SK-N-SH (cell line): Measurements from ENCODE around the gene RELN. TPM values are rescaled to one million over a fixed set of nuclear protein-coding genes. Genes with fewer than 3 reads are reported as not detected.

Experiments used
- CTCF ChIA-PET: fragments of 300-600, 350-600 bp; formaldehyde crosslinking; extraction: SDS; loops from one replicate; lab custom pipeline; 2021; lab: Yijun Ruan, JAX
- POLR2A ChIA-PET: fragments of 350-600 bp; sonication (Branson Sonifier 250); formaldehyde crosslinking; extraction: SDS; loops from one replicate; lab custom pipeline; 2020; ENCODE audit warnings: antibody characterized with exemption, inconsistent platforms; lab: Yijun Ruan, JAX
- DNase-seq: peaks from one replicate; pipeline ENCODE4 v3.0.0; 2012
- H2AFZ ChIP-seq: fragments of 200-600 bp; sonication (generic); 2 replicates; pipeline ENCODE4 v1.8.1; 2016; ENCODE audit warnings: antibody characterized with exemption, mild to moderate bottlenecking, low read depth
- H3F3A ChIP-seq: fragments of 200-600 bp; sonication (generic); replicated peaks from 2 replicates; pipeline ENCODE3; 2016; ENCODE audit warnings: antibody characterized with exemption, mild to moderate bottlenecking; ENCODE audit not compliant: insufficient read depth
- H3K27ac ChIP-seq, 2 experiments: fragments of 200-500 bp in 1 of 2; fragments of 200-600 bp in 1 of 2; sonication (Bioruptor generic) in 1 of 2; sonication (generic), shearing (Covaris generic) in 1 of 2; 2 replicates each; pipeline versions ENCODE4 v1.5.1 to v1.6.1; 2014 to 2016; ENCODE audit warnings: low read depth in 2 of 2, inconsistent platforms in 1 of 2, low read length in 1 of 2, mild to moderate bottlenecking in 1 of 2, mixed read lengths in 1 of 2
- H3K27me3 ChIP-seq: fragments of 200-600 bp; sonication (generic), shearing (Covaris generic); 2 replicates; pipeline ENCODE4 v1.6.1; 2016; ENCODE audit warnings: mixed run types; ENCODE audit not compliant: insufficient read depth
- H3K36me3 ChIP-seq, 2 experiments: fragments of 200-500 bp in 1 of 2; fragments of 200-600 bp in 1 of 2; sonication (Bioruptor generic) in 1 of 2; sonication (generic) in 1 of 2; replicated peaks in 1 of 2; 2 replicates each; pipeline versions ENCODE3 to v1.5.1; 2014 to 2016; ENCODE audit warnings: low read length in 1 of 2, mild to moderate bottlenecking in 1 of 2; ENCODE audit not compliant: insufficient read depth in 2 of 2, control insufficient read depth in 1 of 2
- H3K4me1 ChIP-seq, 2 experiments: fragments of 200-500 bp in 1 of 2; fragments of 200-600 bp in 1 of 2; sonication (Bioruptor generic) in 1 of 2; sonication (generic), shearing (Covaris generic) in 1 of 2; 2 replicates each; pipeline versions ENCODE4 v1.5.1 to v1.6.1; 2014 to 2016; ENCODE audit warnings: low read depth in 1 of 2, low read length in 1 of 2, mixed run types in 1 of 2; ENCODE audit not compliant: insufficient read depth in 2 of 2, control insufficient read depth in 1 of 2
- H3K4me2 ChIP-seq: fragments of 200-600 bp; sonication (generic), shearing (Covaris generic); 2 replicates; pipeline ENCODE4 v1.6.1; 2017; ENCODE audit warnings: mixed run types
- H3K4me3 ChIP-seq, 2 experiments: fragments of 200-500 bp in 1 of 2; fragments of 200-600 bp in 1 of 2; sonication (Bioruptor generic) in 1 of 2; sonication (generic), shearing (Covaris generic) in 1 of 2; 2 replicates each; pipeline versions ENCODE4 v1.5.1 to v1.8.1; 2014 to 2016; ENCODE audit warnings: low read depth in 2 of 2, inconsistent platforms in 1 of 2, low read length in 1 of 2, mild to moderate bottlenecking in 1 of 2, mixed read lengths in 1 of 2, moderate library complexity in 1 of 2
- H3K79me2 ChIP-seq: fragments of 200-600 bp; sonication (generic); 2 replicates; pipeline ENCODE4 v1.8.1; 2017; ENCODE audit warnings: mild to moderate bottlenecking; ENCODE audit not compliant: insufficient read depth
- H3K9ac ChIP-seq: fragments of 200-600 bp; sonication (generic); 2 replicates; pipeline ENCODE4 v1.6.1; 2017; ENCODE audit warnings: mixed run types
- H3K9me2 ChIP-seq: fragments of 200-600 bp; sonication (generic); 2 replicates; pipeline ENCODE4 v1.6.1; 2017; ENCODE audit warnings: mixed run types
- H3K9me3 ChIP-seq: fragments of 200-600 bp; sonication (generic); 2 replicates; pipeline ENCODE4 v1.6.1; 2017; ENCODE audit warnings: mixed run types, mild to moderate bottlenecking, moderate library complexity
- H4K20me1 ChIP-seq: fragments of 200-600 bp; sonication (generic); 2 replicates; pipeline ENCODE4 v1.6.1; 2017; ENCODE audit warnings: mild to moderate bottlenecking, mixed run types; ENCODE audit not compliant: insufficient read depth
- CHD2 ChIP-seq: fragments of 150-350 bp; IDR thresholded peaks from 2 replicates; pipeline ENCODE4 v1.6.1; 2018; ENCODE audit warnings: low read length; ENCODE audit not compliant: partially characterized antibody
- ELF1 ChIP-seq: IDR thresholded peaks from 2 replicates; pipeline ENCODE4 v1.4.0; 2012
- EP300 ChIP-seq, 2 experiments: IDR thresholded peaks; 2 replicates each; pipeline versions ENCODE4 v1.4.0 to v1.6.1; 2012; ENCODE audit warnings: borderline replicate concordance in 1 of 2, low read depth in 1 of 2, low read length in 1 of 2
- EZH2phosphoT487 ChIP-seq: fragments of 200-600 bp; sonication (generic); IDR thresholded peaks from 2 replicates; pipeline ENCODE4 v1.6.1; 2017; ENCODE audit warnings: low read depth, mixed run types, mild to moderate bottlenecking, antibody characterized with exemption, moderate library complexity, borderline replicate concordance
- FOSL2 ChIP-seq: IDR thresholded peaks from 2 replicates; pipeline ENCODE4 v1.4.0; 2012; ENCODE audit warnings: low read depth, mild to moderate bottlenecking, moderate library complexity, borderline replicate concordance
- FOXJ3 ChIP-seq: sonication (generic); formaldehyde crosslinking; IDR thresholded peaks from 2 replicates; pipeline ENCODE4 v1.5.1; 2020; ENCODE audit warnings: mild to moderate bottlenecking, missing genetic modification reagents
- FOXM1 ChIP-seq: IDR thresholded peaks from 2 replicates; pipeline ENCODE4 v1.4.0; 2012; ENCODE audit warnings: low read depth, mild to moderate bottlenecking
- GATA2 ChIP-seq: sonication (generic); formaldehyde crosslinking; IDR thresholded peaks from 2 replicates; pipeline ENCODE4 v1.5.0; 2020; ENCODE audit warnings: mild to moderate bottlenecking, missing genetic modification reagents
- MAX ChIP-seq: IDR thresholded peaks from 2 replicates; pipeline ENCODE4 v1.4.0; 2012; ENCODE audit warnings: low read depth
- MXI1 ChIP-seq: IDR thresholded peaks from 2 replicates; pipeline ENCODE4 v1.6.1; 2012; ENCODE audit warnings: mild to moderate bottlenecking, low read depth, low read length, improper control_type of control experiment
- NFIC ChIP-seq: IDR thresholded peaks from 2 replicates; pipeline ENCODE4 v1.4.0; 2012; ENCODE audit warnings: borderline replicate concordance
- RCOR1 ChIP-seq: fragments of 150-350 bp; IDR thresholded peaks from 2 replicates; pipeline ENCODE4 v1.6.1; 2017; ENCODE audit warnings: antibody characterized with exemption, low read length
- RXRA ChIP-seq: IDR thresholded peaks from 2 replicates; pipeline ENCODE4 v1.4.0; 2012; ENCODE audit warnings: low read depth, mild to moderate bottlenecking, borderline replicate concordance
- SIN3A ChIP-seq: IDR thresholded peaks from 2 replicates; pipeline ENCODE4 v1.6.1; 2012; ENCODE audit warnings: low read depth, mild to moderate bottlenecking, low read length, moderate library complexity, borderline replicate concordance
- TCF12 ChIP-seq: IDR thresholded peaks from 2 replicates; pipeline ENCODE4 v1.4.0; 2012
- TEAD4 ChIP-seq: IDR thresholded peaks from 2 replicates; pipeline ENCODE4 v1.4.0; 2012; ENCODE audit warnings: mild to moderate bottlenecking, borderline replicate concordance; ENCODE audit not compliant: insufficient read depth
- USF1 ChIP-seq: IDR thresholded peaks from 2 replicates; pipeline ENCODE4 v1.4.0; 2012; ENCODE audit warnings: low read depth, borderline replicate concordance
- USF2 ChIP-seq: fragments of 150-350 bp; IDR thresholded peaks from 2 replicates; pipeline ENCODE4 v1.6.1; 2017; ENCODE audit warnings: antibody characterized with exemption, low read length, low read depth, borderline replicate concordance
- YY1 ChIP-seq: IDR thresholded peaks from 2 replicates; pipeline ENCODE4 v1.4.0; 2012; ENCODE audit warnings: low read depth, mild to moderate bottlenecking
- ZBTB33 ChIP-seq: IDR thresholded peaks from 2 replicates; pipeline ENCODE4 v1.4.0; 2012; ENCODE audit warnings: low read depth, borderline replicate concordance
- WGBS: methylation state at CpG from one replicate; pipeline ENCODE4 v1.1.6; 2017; ENCODE audit warnings: low lambda C conversion rate; 5-methylcytosine and 5-hydroxymethylcytosine counted together
- polyA plus RNA-seq, 3 experiments: library from polyadenylated mRNA; depleted of rRNA; stranded (reverse); fragments of >200 nt; gene quantifications; 2 replicates each; pipeline ENCODE4 v1.2.3, GENCODE V29; 2012
- TF ChIP-seq, protein P1 (sequence below): IDR thresholded peaks from 2 replicates; pipeline ENCODE4 v1.6.1; 2012; ENCODE audit warnings: mild to moderate bottlenecking, low read depth, low read length, moderate library complexity

RELN gene
- polyA plus RNA-seq, 1 of the 3 experiments (the other 2 are of a cell fraction), result 0.02 TPM

DNA sequence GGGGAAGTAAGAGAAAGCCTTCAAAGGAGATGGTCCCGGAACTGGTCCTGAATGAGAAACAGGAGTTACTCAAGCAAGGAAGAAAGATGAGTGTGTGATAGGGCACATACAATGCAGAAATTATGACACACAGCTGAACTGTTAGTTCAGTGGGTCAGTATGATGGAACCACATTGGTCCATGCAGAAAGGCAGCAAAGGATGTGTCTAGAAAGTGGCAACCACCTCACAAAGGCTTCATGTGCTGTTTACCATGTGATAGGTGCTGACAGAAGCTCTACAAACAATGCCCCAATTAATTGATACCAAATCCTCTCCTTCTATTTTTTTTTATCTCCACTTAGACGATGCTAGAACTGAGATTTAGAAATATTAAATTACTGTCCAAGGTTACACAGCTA lies 258.3 kb downstream of the RELN start:
- H3K4me3 ChIP-seq, result no peak overlapping the region
- no peaks in the 10 kb centered on the region for H3K9me2 ChIP-seq
- no peaks in the 10 kb centered on the region for H3K36me3 ChIP-seq
- H2AFZ ChIP-seq, result no peak overlapping the region
- ChIA-PET POLR2A (no interaction called here), CTCF (no interaction called here)
- no peaks in the 10 kb centered on the region for H3K9me3 ChIP-seq
- H3K9ac ChIP-seq, result no peak overlapping the region
- no peak overlapping the region for H3K27ac ChIP-seq
- no peaks in the 10 kb centered on the region for H4K20me1 ChIP-seq
- H3K4me2 ChIP-seq, result no peak overlapping the region
- no peak for DNase-seq
- TF ChIP-seq ZBTB33, result no peak
- no peak for TF ChIP-seq ELF1
- TF ChIP-seq TEAD4, result no peak
- no peak for TF ChIP-seq USF1
- TF ChIP-seq GATA2 (CRISPR knock-in tag), result no peak
- TF ChIP-seq EZH2phosphoT487, result no peak
- no peak for TF ChIP-seq EP300 (IDR thresholded peaks at IDR 0.05; ENCODE audit: borderline replicate concordance in 1 of 2, low read depth in 1 of 2, low read length in 1 of 2)
- no peak for TF ChIP-seq FOXM1
- TF ChIP-seq RXRA, result no peak
- TF ChIP-seq CHD2, result no peak
- TF ChIP-seq FOSL2, result no peak
- TF ChIP-seq YY1, result no peak
- no peak for TF ChIP-seq SIN3A
- no peak for TF ChIP-seq RCOR1
- H3K79me2 ChIP-seq, result no peaks in the 10 kb centered on the region
- 57% methylated on average over 2 of the region's 2 CpGs for WGBS
- H3K4me1 ChIP-seq, result no peaks in the 10 kb centered on the region; a peak in 1 of 4 replicates
- H3K27me3 ChIP-seq, result no peaks in the 10 kb centered on the region
- H3F3A ChIP-seq, result peaks cover 7% of the 10 kb centered on the region

- WGBS, result 71% methylated on average over 4 of the region's 4 CpGs
- no peaks in the 10 kb centered on the region for H3K9me3 ChIP-seq
Observed at GRCh38 chr7:103729026-103729425, 260.4 kb downstream of the RELN start.

More at GRCh38 chr7:103729026-103729425, 260.4 kb downstream of the RELN start:
- Histone ChIP-seq H3K4me2 (no peak overlapping the region), H3K9ac (no peak overlapping the region), H3K4me1 (no peaks in the 10 kb centered on the region; a peak in 1 of 4 replicates), H4K20me1 (no peaks in the 10 kb centered on the region), H3F3A (no peaks in the 10 kb centered on the region), H3K27ac (no peak overlapping the region), H3K27me3 (no peaks in the 10 kb centered on the region), H2AFZ (no peak overlapping the region), H3K9me2 (no peaks in the 10 kb centered on the region), H3K36me3 (no peaks in the 10 kb centered on the region), H3K4me3 (no peak overlapping the region), H3K79me2 (no peaks in the 10 kb centered on the region)
- TF ChIP-seq USF1, result no peak
- TF ChIP-seq TCF12, result no peak
- no peak for TF ChIP-seq RCOR1
- TF ChIP-seq MAX, result no peak
- no peak for TF ChIP-seq USF2
- TF ChIP-seq, protein P1, sequence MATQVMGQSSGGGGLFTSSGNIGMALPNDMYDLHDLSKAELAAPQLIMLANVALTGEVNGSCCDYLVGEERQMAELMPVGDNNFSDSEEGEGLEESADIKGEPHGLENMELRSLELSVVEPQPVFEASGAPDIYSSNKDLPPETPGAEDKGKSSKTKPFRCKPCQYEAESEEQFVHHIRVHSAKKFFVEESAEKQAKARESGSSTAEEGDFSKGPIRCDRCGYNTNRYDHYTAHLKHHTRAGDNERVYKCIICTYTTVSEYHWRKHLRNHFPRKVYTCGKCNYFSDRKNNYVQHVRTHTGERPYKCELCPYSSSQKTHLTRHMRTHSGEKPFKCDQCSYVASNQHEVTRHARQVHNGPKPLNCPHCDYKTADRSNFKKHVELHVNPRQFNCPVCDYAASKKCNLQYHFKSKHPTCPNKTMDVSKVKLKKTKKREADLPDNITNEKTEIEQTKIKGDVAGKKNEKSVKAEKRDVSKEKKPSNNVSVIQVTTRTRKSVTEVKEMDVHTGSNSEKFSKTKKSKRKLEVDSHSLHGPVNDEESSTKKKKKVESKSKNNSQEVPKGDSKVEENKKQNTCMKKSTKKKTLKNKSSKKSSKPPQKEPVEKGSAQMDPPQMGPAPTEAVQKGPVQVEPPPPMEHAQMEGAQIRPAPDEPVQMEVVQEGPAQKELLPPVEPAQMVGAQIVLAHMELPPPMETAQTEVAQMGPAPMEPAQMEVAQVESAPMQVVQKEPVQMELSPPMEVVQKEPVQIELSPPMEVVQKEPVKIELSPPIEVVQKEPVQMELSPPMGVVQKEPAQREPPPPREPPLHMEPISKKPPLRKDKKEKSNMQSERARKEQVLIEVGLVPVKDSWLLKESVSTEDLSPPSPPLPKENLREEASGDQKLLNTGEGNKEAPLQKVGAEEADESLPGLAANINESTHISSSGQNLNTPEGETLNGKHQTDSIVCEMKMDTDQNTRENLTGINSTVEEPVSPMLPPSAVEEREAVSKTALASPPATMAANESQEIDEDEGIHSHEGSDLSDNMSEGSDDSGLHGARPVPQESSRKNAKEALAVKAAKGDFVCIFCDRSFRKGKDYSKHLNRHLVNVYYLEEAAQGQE, result no peak
- TF ChIP-seq SIN3A, result no peak
- TF ChIP-seq FOXJ3 (CRISPR knock-in tag), result no peak
- TF ChIP-seq NFIC, result no peak
- no peak for TF ChIP-seq MXI1
- no peak for DNase-seq
- POLR2A ChIA-PET, result no interaction called here
- CTCF ChIA-PET, result interaction anchor here (0.7 kb wide), 1 partner anchor 396 kb away, joined by 3 read pairs; no protein-coding TSS in a partner anchor
